Spleen (tissue), 11 donors: ENCODE measurements around the gene C1orf198. TPM values are rescaled to one million over a fixed set of nuclear protein-coding genes. Genes with fewer than 3 reads are reported as not detected.

Source experiments
- DNase-seq: peaks from one replicate; pipeline ENCODE4 v3.0.0-alpha.2; 2020
- H3K27ac ChIP-seq, 8 donors: fragments of 200-600 bp; sonication (generic) in 7 of 8; 1 replicate in 4 of 8; 2 replicates in 4 of 8; pipeline versions ENCODE4 v1.5.0 to v1.8.0; 2016 to 2021; ENCODE audit warnings: inconsistent platforms in 4 of 8, mild to moderate bottlenecking in 4 of 8, moderate library complexity in 1 of 8
- H3K27me3 ChIP-seq, 7 donors: fragments of 200-600 bp; sonication (generic) in 6 of 7; replicated peaks in 1 of 7; 1 replicate in 4 of 7; 2 replicates in 3 of 7; pipeline versions ENCODE4 v1.5.0 to v1.8.0; 2016 to 2021; ENCODE audit warnings: inconsistent platforms in 3 of 7, mild to moderate bottlenecking in 1 of 7
- H3K36me3 ChIP-seq, 6 donors: fragments of 200-600 bp; sonication (generic) in 5 of 6; 1 replicate in 4 of 6; 2 replicates in 2 of 6; pipeline versions ENCODE4 v1.5.0 to v1.8.0; 2016 to 2021; ENCODE audit warnings: inconsistent platforms in 2 of 6
- H3K4me1 ChIP-seq, 6 donors: fragments of 200-600 bp; sonication (generic) in 5 of 6; 1 replicate in 3 of 6; 2 replicates in 3 of 6; pipeline versions ENCODE4 v1.5.0 to v1.8.0; 2016 to 2021; ENCODE audit warnings: inconsistent platforms in 3 of 6
- H3K4me3 ChIP-seq, 8 donors: fragments of 200-600 bp; sonication (generic) in 7 of 8; 1 replicate in 4 of 8; 2 replicates in 4 of 8; pipeline versions ENCODE4 v1.5.0 to v1.8.0; 2016 to 2021; ENCODE audit warnings: inconsistent platforms in 4 of 8, mild to moderate bottlenecking in 4 of 8, moderate library complexity in 2 of 8
- H3K9me3 ChIP-seq, 8 donors: fragments of 200-600 bp; sonication (generic) in 7 of 8; 1 replicate in 4 of 8; 2 replicates in 4 of 8; pipeline versions ENCODE4 v1.5.0 to v1.8.0; 2016 to 2021; ENCODE audit warnings: inconsistent platforms in 4 of 8
- POLR2A ChIP-seq, 3 donors: fragments of 450-650 bp; IDR thresholded peaks; one replicate each; pipeline ENCODE4 v1.5.1; 2017; ENCODE audit warnings: antibody characterized with exemption in 3 of 3, mild to moderate bottlenecking in 1 of 3
- POLR2AphosphoS5 ChIP-seq, 3 donors: sonication (generic); formaldehyde crosslinking; IDR thresholded peaks; one replicate each; pipeline ENCODE4 v1.5.1; 2017; ENCODE audit warnings: antibody characterized with exemption in 3 of 3
- WGBS, 5 donors: extraction: QIAGEN DNeasy Blood & Tissue Kit in 3 of 5; methylation state at CpG; one replicate each; pipeline versions ENCODE4 v1.1.5 to v1.1.7; 2013 to 2018; 5-methylcytosine and 5-hydroxymethylcytosine counted together
- intact Hi-C: fragments of 100-400 bp; cut with DNase I; formaldehyde crosslinking; loops from one replicate; pipeline ENCODE4 v1.15.0; 2023; ENCODE audit warnings: low total_unique reads
- polyA plus RNA-seq, 3 donors: library from polyadenylated mRNA; stranded (reverse); fragments of 200-250 nt; gene quantifications; one replicate each; pipeline ENCODE4 v1.2.1, GENCODE V29; 2013
- total RNA-seq, 7 donors: library from RNA; depleted of rRNA in 3 of 7; stranded (reverse); fragments of >200 nt in 3 of 7; fragmentation: NEBNext Ultra II Directional in 4 of 7; extraction: Animal tissue kit (Norgen Biotek cat#: 25700) in 4 of 7; gene quantifications; one replicate each; pipeline versions ENCODE4 v1.1.0 to v1.2.1, GENCODE V29; 2016 to 2021
- TF ChIP-seq, protein P1 (sequence below), 11 experiments: fragments of 200-600 bp in 7 of 11; fragments of 450-650 bp in 4 of 11; sonication (generic) in 4 of 11; IDR thresholded peaks in 8 of 11; conservative IDR thresholded peaks in 3 of 11; 1 replicate in 7 of 11; 2 replicates in 4 of 11; pipeline versions ENCODE4 v1.4.0 to v1.8.0; 2016 to 2021; ENCODE audit warnings: antibody characterized with exemption in 11 of 11, inconsistent platforms in 4 of 11, mild to moderate bottlenecking in 1 of 11
- donor health status: healthy with polysubstance abuse.
- donor health status: DM: no; HTN: no; CAD: no; lungs with moderate emphysema.
- donor health status: DM: no; HTN: no; CAD: no.
- donor health status: Bipolar disorder and iron deficiency.
- donor health status: healthy.
- donor health status: DM: no; HTN: no; CAD: no.
- donor health status: DM: yes; HTN: yes; CAD: no.

The C1orf198 gene
- total and polyA plus RNA-seq, 10 donors = 5.0 to 32.7 (median 18.4) TPM

DNA sequence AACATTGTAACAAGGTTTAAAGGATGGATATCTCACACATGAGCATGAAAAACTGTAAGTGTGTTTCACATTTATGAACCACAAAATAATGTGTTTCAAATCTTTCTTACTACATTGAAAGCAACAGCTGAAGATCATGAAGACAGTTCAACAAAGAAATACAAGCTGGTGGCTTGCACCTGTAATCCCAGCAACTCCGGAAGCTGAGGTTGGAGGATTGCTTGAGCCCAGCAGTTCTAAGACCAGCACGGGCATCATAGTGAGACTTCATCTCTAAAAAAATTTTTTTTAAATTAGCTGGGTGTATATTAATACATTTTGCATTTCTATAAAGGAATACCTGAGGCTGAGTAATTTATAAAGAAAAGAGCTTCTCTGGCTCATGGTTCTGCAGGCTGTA is 27.1 kb upstream of the C1orf198 start:
- WGBS, 5 donors = 87 to 97% (median 89%) methylated on average over 2 of the region's 2 CpGs
- Histone ChIP-seq H3K27me3 (peaks cover 0 to 3% (median 0%) of the 10 kb centered on the region in 7 donors), H3K4me3 (no peak overlapping the region), H3K27ac (no peak overlapping the region), H3K9me3 (no peaks in the 10 kb centered on the region), H3K36me3 (no peaks in the 10 kb centered on the region), H3K4me1 (peaks cover 0 to 9% (median 0%) of the 10 kb centered on the region in 6 donors)
- TF ChIP-seq POLR2A (IDR thresholded peaks at IDR 0.05) (no peak), POLR2AphosphoS5 (IDR thresholded peaks at IDR 0.05) (no peak)
- TF ChIP-seq, protein P1, sequence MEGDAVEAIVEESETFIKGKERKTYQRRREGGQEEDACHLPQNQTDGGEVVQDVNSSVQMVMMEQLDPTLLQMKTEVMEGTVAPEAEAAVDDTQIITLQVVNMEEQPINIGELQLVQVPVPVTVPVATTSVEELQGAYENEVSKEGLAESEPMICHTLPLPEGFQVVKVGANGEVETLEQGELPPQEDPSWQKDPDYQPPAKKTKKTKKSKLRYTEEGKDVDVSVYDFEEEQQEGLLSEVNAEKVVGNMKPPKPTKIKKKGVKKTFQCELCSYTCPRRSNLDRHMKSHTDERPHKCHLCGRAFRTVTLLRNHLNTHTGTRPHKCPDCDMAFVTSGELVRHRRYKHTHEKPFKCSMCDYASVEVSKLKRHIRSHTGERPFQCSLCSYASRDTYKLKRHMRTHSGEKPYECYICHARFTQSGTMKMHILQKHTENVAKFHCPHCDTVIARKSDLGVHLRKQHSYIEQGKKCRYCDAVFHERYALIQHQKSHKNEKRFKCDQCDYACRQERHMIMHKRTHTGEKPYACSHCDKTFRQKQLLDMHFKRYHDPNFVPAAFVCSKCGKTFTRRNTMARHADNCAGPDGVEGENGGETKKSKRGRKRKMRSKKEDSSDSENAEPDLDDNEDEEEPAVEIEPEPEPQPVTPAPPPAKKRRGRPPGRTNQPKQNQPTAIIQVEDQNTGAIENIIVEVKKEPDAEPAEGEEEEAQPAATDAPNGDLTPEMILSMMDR (IDR thresholded peaks at IDR 0.05 in 8 of 11, conservative IDR thresholded peaks at IDR 0.05 in 3 of 11) = no peak
- intact Hi-C loops = no loop called here
- DNase-seq = no peak

DNA sequence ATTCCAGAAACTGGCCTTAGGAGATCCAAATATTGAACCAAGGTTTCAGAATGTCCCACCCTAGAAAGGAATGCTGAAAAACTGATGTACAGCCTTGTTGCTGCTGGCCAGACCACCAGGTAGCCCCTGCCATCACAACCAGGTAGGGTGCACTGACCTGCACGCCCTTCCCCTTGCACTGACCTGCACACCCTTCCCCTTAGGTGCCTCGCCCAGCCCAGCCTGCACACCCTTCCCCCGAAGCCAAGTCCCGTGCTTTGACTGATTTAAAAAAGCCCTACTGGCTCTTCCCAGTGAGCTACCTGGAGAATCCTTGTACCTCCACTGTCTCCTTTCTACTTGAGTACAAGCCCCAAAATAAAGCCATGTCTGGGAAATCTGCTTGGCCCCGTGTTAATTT is 26.3 kb upstream of the C1orf198 start:
- intact Hi-C loops = no loop called here
- TF ChIP-seq POLR2A (IDR thresholded peaks at IDR 0.05) = no peak
- TF ChIP-seq, protein P1 (IDR thresholded peaks at IDR 0.05 in 8 of 11, conservative IDR thresholded peaks at IDR 0.05 in 3 of 11) = no peak
- TF ChIP-seq POLR2AphosphoS5 (IDR thresholded peaks at IDR 0.05) = no peak
- WGBS, 5 donors = 74 to 87% (median 82%) methylated on average over 5 of the region's 5 CpGs
- H3K9me3 ChIP-seq = no peaks in the 10 kb centered on the region
- peaks cover 0 to 9% (median 0%) of the 10 kb centered on the region in 6 donors for H3K4me1 ChIP-seq
- no peak for DNase-seq
- peaks cover 0 to 3% (median 0%) of the 10 kb centered on the region in 7 donors for H3K27me3 ChIP-seq
- no peak overlapping the region for H3K27ac ChIP-seq
- no peaks in the 10 kb centered on the region for H3K36me3 ChIP-seq
- H3K4me3 ChIP-seq = no peak overlapping the region

DNA sequence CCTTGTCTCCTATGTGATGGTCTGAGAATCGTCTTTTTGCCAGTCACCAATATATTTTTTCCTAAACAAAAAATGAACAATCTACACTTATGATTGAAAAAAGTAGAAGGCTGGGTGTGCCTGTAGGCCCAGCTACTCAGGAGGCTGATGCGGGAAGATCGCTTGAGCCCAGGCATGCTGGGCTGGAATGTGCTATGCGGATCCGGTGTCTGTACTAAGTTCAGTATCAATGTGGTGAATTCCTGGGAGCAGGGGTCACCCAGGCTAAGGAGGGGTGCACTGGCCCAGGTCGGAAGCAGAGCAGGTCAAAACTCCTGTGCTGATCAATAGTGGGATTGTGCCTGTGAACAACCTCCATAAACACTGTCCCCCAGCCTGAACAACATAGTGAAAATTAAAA is 25.7 kb upstream of the C1orf198 start:
- Histone ChIP-seq H3K9me3 (no peaks in the 10 kb centered on the region), H3K27me3 (peaks cover 0 to 3% (median 0%) of the 10 kb centered on the region in 7 donors), H3K36me3 (no peaks in the 10 kb centered on the region), H3K4me3 (no peak overlapping the region), H3K4me1 (peaks cover 0 to 9% (median 0%) of the 10 kb centered on the region in 6 donors), H3K27ac (no peak overlapping the region)
- intact Hi-C loops = no loop called here
- no peak for DNase-seq
- TF ChIP-seq POLR2A (IDR thresholded peaks at IDR 0.05) (no peak), POLR2AphosphoS5 (IDR thresholded peaks at IDR 0.05) (no peak)
- TF ChIP-seq, protein P1 (IDR thresholded peaks at IDR 0.05 in 8 of 11, conservative IDR thresholded peaks at IDR 0.05 in 3 of 11) = no peak
- WGBS, 5 donors = 85 to 93% (median 90%) methylated on average over 6 of the region's 6 CpGs

DNA sequence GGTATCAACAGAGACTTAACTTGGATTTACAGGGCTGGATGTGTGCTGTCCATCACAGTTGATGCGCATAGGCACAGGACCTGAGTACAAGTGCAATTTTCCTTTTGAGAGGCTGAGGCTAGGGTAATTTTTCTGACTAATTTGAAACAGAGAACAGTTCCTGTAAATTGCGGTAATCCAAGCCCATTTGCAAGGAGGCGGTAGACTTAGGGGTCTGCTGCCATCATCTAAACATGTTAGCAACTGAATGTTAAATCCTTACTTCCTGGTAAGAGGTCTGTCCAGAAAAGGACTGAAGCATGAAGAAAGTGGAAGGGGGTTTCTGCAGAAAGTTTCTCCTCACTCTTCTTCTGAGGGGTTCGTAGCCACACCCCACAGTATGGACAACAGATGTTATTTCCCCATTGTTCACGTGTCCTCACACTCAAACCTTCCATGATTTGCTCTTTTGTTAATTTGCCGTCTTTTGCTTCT is 23.7 kb upstream of the C1orf198 start:
- H3K9me3 ChIP-seq = no peaks in the 10 kb centered on the region
- no peak overlapping the region for H3K4me3 ChIP-seq
- 72 to 90% (median 83%) methylated on average over 6 of the region's 6 CpGs for WGBS, 5 donors
- DNase-seq = no peak
- no peaks in the 10 kb centered on the region for H3K36me3 ChIP-seq
- no peak for TF ChIP-seq POLR2AphosphoS5 (IDR thresholded peaks at IDR 0.05)
- no peak for TF ChIP-seq POLR2A (IDR thresholded peaks at IDR 0.05)
- TF ChIP-seq, protein P1 (IDR thresholded peaks at IDR 0.05 in 8 of 11, conservative IDR thresholded peaks at IDR 0.05 in 3 of 11) = no peak
- H3K27me3 ChIP-seq = peaks cover 0 to 3% (median 0%) of the 10 kb centered on the region in 7 donors
- no peak overlapping the region for H3K27ac ChIP-seq
- H3K4me1 ChIP-seq = peaks cover 0 to 9% (median 0%) of the 10 kb centered on the region in 6 donors
- intact Hi-C loops = no loop called here
